GM10266 (cell line): ENCODE data around the gene MYH14.

Experiments used
- DNase-seq: peaks from one replicate; pipeline ENCODE4 v3.0.0; 2012; ENCODE audit errors: extremely low spot score
- CTCF ChIP-seq: IDR thresholded peaks from 2 replicates; pipeline ENCODE4 v1.5.1; 2012; ENCODE audit warnings: mild to moderate bottlenecking, low read depth; ENCODE audit not compliant: control insufficient read depth, insufficient read depth; ENCODE audit errors: missing control alignments

Gene MYH14

GRCh38 chr19:50268501-50268900, 65.1 kb downstream of the MYH14 start:
- TF ChIP-seq CTCF: no peak
- DNase-seq: no peak

GRCh38 chr19:50269653-50270052, 66.2 kb downstream of the MYH14 start:
- no peak for TF ChIP-seq CTCF
- DNase-seq: no peak

- TF ChIP-seq CTCF: no peak
- DNase-seq: no peak
Measured at GRCh38 chr19:50272263-50272897, 69.0 kb downstream of the MYH14 start.

GRCh38 chr19:50273821-50274220, 70.4 kb downstream of the MYH14 start:
- no peak for TF ChIP-seq CTCF
- no peak for DNase-seq

GRCh38 chr19:50275577-50276368, 72.4 kb downstream of the MYH14 start:
- TF ChIP-seq CTCF: no peak
- DNase-seq: no peak

- TF ChIP-seq CTCF: no peak
- DNase-seq: no peak
Measured at GRCh38 chr19:50276370-50277063, 73.1 kb downstream of the MYH14 start.

GRCh38 chr19:50277966-50278580, 74.7 kb downstream of the MYH14 start:
- no peak for DNase-seq
- no peak for TF ChIP-seq CTCF
